ENCODE data around the gene FTO.

FTO gene

DNA sequence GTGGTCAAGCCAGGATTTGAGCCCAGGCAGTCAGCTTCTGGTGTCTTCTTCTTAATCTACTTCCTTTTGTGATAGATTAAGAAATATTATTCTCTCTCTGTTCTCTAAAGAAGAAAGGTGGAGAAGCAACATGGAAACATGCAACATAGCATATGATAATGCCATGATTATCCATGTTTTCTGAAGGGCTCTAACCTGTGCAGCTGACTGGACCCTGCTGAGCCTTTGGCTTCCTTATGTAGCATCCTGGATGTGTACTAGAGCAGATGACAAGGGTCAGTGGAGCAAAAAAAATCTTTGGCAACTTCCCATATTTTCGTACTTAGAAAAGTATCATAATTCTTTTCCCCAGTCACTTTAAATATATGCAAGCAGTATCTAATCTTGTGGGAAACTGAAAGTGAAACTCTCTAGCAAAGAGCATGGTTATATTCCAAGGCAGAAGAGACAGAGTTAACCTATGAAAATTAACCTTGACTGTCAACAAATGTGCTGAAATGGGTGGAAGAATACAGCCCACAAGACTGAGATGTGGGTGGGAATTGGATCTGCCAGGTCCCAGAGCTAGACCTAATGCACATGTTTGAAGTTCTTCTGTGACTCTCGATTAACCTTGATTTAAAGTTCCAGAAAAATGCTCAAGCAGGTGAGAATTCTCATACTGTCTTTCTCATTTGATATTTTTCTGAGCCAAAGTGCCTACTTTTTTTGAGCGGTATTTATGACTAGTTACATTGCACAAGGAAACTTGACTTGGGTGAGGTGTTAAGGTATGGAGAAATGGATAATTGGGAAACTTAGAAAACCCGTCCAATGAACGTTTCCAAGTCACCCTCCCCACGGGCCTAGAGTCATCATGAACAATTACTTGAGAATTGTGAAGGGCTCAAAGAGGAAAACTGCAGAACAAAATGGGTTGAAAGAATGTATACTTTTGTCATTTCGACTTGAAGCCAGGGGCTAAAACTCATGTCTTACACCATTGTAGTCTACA is 248.6 kb downstream of the FTO start:
- in situ Hi-C loops (cut with HindIII; ENCODE audit: low pct_ligation_motif_present, low sequenced_read_pairs), result no loop called here
- Histone ChIP-seq H3K27me3 (replicated peaks) (no peaks in the 10 kb centered on the region), H3K27ac (no peak overlapping the region), H3K36me3 (replicated peaks) (no peaks in the 10 kb centered on the region), H3K4me3 (ENCODE audit: low read depth, low read length) (no peak overlapping the region)
- no peak for DNase-seq
- TF ChIP-seq, protein P1, sequence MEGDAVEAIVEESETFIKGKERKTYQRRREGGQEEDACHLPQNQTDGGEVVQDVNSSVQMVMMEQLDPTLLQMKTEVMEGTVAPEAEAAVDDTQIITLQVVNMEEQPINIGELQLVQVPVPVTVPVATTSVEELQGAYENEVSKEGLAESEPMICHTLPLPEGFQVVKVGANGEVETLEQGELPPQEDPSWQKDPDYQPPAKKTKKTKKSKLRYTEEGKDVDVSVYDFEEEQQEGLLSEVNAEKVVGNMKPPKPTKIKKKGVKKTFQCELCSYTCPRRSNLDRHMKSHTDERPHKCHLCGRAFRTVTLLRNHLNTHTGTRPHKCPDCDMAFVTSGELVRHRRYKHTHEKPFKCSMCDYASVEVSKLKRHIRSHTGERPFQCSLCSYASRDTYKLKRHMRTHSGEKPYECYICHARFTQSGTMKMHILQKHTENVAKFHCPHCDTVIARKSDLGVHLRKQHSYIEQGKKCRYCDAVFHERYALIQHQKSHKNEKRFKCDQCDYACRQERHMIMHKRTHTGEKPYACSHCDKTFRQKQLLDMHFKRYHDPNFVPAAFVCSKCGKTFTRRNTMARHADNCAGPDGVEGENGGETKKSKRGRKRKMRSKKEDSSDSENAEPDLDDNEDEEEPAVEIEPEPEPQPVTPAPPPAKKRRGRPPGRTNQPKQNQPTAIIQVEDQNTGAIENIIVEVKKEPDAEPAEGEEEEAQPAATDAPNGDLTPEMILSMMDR (IDR thresholded peaks at IDR 0.05; ENCODE audit: low read depth, low read length, missing control alignments), result no peak

DNA sequence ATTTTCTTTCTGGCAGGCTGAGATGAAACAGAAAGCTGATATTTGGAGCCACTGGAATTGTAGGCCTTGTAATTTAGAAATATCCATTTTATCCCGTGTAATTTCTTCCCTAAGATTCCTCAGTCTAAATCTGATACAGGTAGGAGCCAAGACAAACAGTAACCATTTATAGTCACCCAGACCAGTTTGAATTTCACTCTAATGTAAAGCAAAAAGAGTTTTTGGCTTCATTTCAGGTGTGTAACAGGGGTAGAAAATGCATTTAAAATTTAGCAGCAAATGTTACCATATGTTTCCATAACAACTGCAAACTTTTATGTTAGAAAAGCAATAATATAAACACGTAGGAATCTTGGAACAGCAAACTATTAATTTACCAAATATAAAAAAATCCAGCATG is 249.4 kb downstream of the FTO start:
- in situ Hi-C loops (cut with HindIII; ENCODE audit: low pct_ligation_motif_present, low sequenced_read_pairs), result no loop called here
- TF ChIP-seq, protein P1 (IDR thresholded peaks at IDR 0.05; ENCODE audit: low read depth, low read length, missing control alignments), result no peak

DNA sequence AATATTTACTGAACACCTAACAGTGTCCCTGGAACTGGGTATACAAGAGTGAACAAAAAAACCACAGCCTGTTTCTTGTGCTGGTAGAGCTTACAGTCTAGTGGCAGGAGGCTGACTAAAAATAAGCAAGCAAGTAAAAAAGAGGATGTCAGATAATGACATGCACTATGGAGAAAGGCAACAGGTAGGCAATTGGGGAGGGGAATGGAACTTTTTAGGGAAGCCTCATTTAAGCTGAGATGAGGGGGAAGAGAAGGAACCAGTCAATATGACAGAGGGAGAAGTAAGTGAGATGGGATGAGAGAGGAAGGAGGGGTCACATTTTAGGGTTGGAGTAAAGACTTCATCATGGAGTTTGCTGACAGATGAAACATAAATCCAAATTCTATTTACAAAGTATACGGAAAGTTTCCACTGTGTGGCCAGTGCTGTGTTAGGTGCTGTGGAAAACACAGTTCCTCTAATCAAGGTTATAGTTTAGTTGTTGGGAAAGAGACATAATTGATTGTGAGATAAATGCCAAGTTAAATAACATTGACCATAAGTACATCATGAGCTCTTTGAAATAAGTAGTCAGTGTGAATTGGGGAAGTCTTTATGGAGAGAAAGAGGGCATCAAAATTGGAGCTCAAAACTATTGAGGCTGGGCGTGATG is 251.4 kb downstream of the FTO start:
- TF ChIP-seq, protein P1 (IDR thresholded peaks at IDR 0.05; ENCODE audit: low read depth, low read length, missing control alignments), result no peak
- Histone ChIP-seq H3K27ac (no peak overlapping the region), H3K4me3 (ENCODE audit: low read depth, low read length) (no peak overlapping the region), H3K36me3 (replicated peaks) (no peaks in the 10 kb centered on the region), H3K27me3 (replicated peaks) (no peaks in the 10 kb centered on the region)
- DNase-seq, result no peak
- in situ Hi-C loops (cut with HindIII; ENCODE audit: low pct_ligation_motif_present, low sequenced_read_pairs), result no loop called here

More for the DNA sequence above, 249.4 kb downstream of the FTO start:
- DNase-seq, result no peak
- no peaks in the 10 kb centered on the region for H3K36me3 ChIP-seq (replicated peaks)
- H3K27me3 ChIP-seq (replicated peaks), result no peaks in the 10 kb centered on the region
- H3K4me3 ChIP-seq (ENCODE audit: low read depth, low read length), result no peak overlapping the region
- no peak overlapping the region for H3K27ac ChIP-seq

DNA sequence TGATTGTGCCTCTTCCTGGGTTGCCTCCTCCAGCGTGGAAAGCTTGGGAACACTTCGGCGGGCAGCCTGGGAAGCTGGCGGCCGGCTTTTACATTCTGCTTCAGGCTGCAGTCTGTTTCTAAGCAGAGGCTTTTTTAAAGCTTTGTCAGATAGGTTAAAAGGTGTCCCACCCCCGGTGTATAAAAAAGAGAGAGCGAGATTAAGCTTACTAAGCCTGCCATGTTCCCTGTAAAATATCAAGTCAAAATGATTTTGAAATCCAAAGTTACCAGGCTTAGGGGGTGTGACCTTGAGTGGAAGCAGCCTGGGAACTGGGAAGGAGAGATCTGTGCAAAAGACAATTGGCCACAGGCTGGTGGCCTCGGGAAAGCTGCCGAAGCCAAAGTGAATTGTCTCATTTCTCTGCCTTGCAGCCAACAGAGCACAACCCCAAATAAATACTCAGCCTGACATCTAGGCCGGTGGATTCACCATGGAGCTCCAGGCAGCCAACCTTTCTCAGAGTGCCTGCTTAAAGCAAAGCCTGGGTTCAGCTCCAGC is 254.5 kb downstream of the FTO start:
- in situ Hi-C loops (cut with HindIII; ENCODE audit: low pct_ligation_motif_present, low sequenced_read_pairs), result no loop called here
- Histone ChIP-seq H3K27me3 (replicated peaks) (no peaks in the 10 kb centered on the region), H3K4me3 (ENCODE audit: low read depth, low read length) (no peak overlapping the region), H3K27ac (no peak overlapping the region), H3K36me3 (replicated peaks) (no peaks in the 10 kb centered on the region)
- TF ChIP-seq, protein P1 (IDR thresholded peaks at IDR 0.05; ENCODE audit: low read depth, low read length, missing control alignments), result no peak
- DNase-seq, result no peak

DNA sequence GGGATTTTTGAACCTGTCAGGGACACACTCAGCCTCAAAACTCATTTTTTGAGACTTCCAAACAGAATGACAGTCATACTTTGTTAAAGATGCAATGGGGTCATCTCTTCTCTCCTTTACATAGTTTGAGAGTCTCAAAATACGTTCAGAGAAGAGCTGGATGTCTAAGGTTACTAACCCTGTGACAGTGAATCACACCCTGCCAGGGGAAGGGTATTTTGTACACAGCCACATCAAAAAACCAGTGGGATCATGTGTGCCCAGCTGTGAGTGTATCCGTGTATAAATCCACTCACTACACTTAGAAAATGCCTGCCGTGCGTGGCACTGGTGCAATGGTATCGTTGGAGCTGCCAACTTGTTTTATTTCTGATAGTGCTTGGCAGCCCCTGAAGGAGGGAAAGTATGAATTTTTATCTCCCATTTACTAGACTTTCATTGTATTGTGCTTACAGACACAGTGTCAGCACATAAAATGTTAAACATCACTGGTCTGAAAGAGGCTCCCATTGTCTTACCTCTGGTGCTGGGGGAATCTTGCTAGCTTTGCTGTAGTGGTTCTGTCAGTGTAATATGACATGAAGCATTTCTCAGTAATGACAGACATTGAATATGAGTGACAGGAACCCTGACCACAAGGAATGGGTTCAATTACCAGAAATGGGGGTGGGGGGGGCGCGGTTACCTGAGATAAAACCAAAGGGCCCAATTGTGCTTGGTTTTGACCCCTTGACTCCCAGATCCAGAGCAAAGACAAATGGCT is 256.3 kb downstream of the FTO start:
- Histone ChIP-seq H3K27me3 (replicated peaks) (no peaks in the 10 kb centered on the region), H3K36me3 (replicated peaks) (no peaks in the 10 kb centered on the region), H3K4me3 (ENCODE audit: low read depth, low read length) (no peak overlapping the region), H3K27ac (no peak overlapping the region)
- TF ChIP-seq, protein P1 (IDR thresholded peaks at IDR 0.05; ENCODE audit: low read depth, low read length, missing control alignments), result no peak
- in situ Hi-C loops (cut with HindIII; ENCODE audit: low pct_ligation_motif_present, low sequenced_read_pairs), result no loop called here
- no peak for DNase-seq

Measured in brain microvascular endothelial cell (primary cell).